Liver (tissue), 9 donors: ENCODE measurements around the gene ZDBF2. TPM values are rescaled to one million over a fixed set of nuclear protein-coding genes. Genes with fewer than 3 reads are reported as not detected.

Source experiments
- DNase-seq: peaks from one replicate; pipeline ENCODE4 v3.0.0-alpha.2; 2017; ENCODE audit warnings: low spot score
- H3K27ac ChIP-seq, 2 donors: one replicate each; pipeline ENCODE4 v1.7.0; 2013; ENCODE audit warnings: inconsistent platforms in 2 of 2, low read length in 2 of 2, control low read depth in 1 of 2, low read depth in 1 of 2, mild to moderate bottlenecking in 1 of 2
- H3K27me3 ChIP-seq, 4 donors: one replicate each; pipeline versions ENCODE4 v1.6.1 to v1.7.0; 2013; ENCODE audit warnings: low read length in 3 of 4, inconsistent platforms in 1 of 4, mild to moderate bottlenecking in 1 of 4, moderate library complexity in 1 of 4; ENCODE audit not compliant: control insufficient read depth in 4 of 4, insufficient read depth in 4 of 4
- H3K36me3 ChIP-seq, 4 donors: one replicate each; pipeline versions ENCODE4 v1.6.1 to v1.7.0; 2013; ENCODE audit warnings: low read length in 3 of 4, mild to moderate bottlenecking in 3 of 4, low read depth in 1 of 4, moderate library complexity in 1 of 4; ENCODE audit not compliant: control insufficient read depth in 4 of 4, insufficient read depth in 3 of 4
- H3K4me1 ChIP-seq, 4 donors: one replicate each; pipeline versions ENCODE4 v1.6.1 to v1.7.0; 2013; ENCODE audit warnings: low read length in 3 of 4, mild to moderate bottlenecking in 3 of 4, moderate library complexity in 1 of 4; ENCODE audit not compliant: control insufficient read depth in 4 of 4, insufficient read depth in 4 of 4
- H3K4me3 ChIP-seq, 3 donors: one replicate each; pipeline versions ENCODE4 v1.6.1 to v1.7.0; 2013; ENCODE audit warnings: low read length in 3 of 3, control low read depth in 1 of 3, low read depth in 1 of 3, mild to moderate bottlenecking in 1 of 3
- H3K9ac ChIP-seq, 2 donors: one replicate each; pipeline ENCODE4 v1.7.0; 2013; ENCODE audit warnings: low read length in 2 of 2, mild to moderate bottlenecking in 2 of 2, moderate library complexity in 2 of 2, control low read depth in 1 of 2, low read depth in 1 of 2
- H3K9me3 ChIP-seq, 4 donors: one replicate each; pipeline versions ENCODE4 v1.6.1 to v1.7.0; 2013; ENCODE audit warnings: low read length in 3 of 4; ENCODE audit not compliant: control insufficient read depth in 4 of 4
- CTCF ChIP-seq: fragments of 150-350 bp; IDR thresholded peaks from 2 replicates; pipeline ENCODE4 v1.5.1; 2017; ENCODE audit warnings: improper control_type of control experiment, low read depth, low read length; ENCODE audit not compliant: missing input control
- EGR1 ChIP-seq, 2 donors: IDR thresholded peaks; 2 replicates each; pipeline ENCODE4 v1.6.1; 2016 to 2018; ENCODE audit warnings: antibody characterized with exemption in 2 of 2, low read depth in 2 of 2
- FOXA1 ChIP-seq: IDR thresholded peaks from 2 replicates; pipeline ENCODE4 v1.6.1; 2016; ENCODE audit warnings: antibody characterized with exemption
- GABPA ChIP-seq, 2 donors: IDR thresholded peaks in 1 of 2; conservative IDR thresholded peaks in 1 of 2; 2 replicates each; pipeline ENCODE4 v1.6.1; 2016; ENCODE audit warnings: antibody characterized with exemption in 2 of 2, mild to moderate bottlenecking in 1 of 2, moderate library complexity in 1 of 2
- HNF4A ChIP-seq, 2 donors: conservative IDR thresholded peaks; 2 replicates each; pipeline ENCODE4 v1.6.1; 2016; ENCODE audit warnings: antibody characterized with exemption in 2 of 2, mild to moderate bottlenecking in 2 of 2
- HNF4G ChIP-seq: IDR thresholded peaks from 2 replicates; pipeline ENCODE4 v1.6.1; 2016; ENCODE audit warnings: antibody characterized with exemption
- JUND ChIP-seq, 2 donors: IDR thresholded peaks; 2 replicates each; pipeline ENCODE4 v1.6.1; 2016; ENCODE audit warnings: antibody characterized with exemption in 2 of 2
- NR2F2 ChIP-seq: IDR thresholded peaks from 2 replicates; pipeline ENCODE4 v1.6.1; 2016; ENCODE audit warnings: antibody characterized with exemption
- RAD21 ChIP-seq, 2 donors: IDR thresholded peaks; 2 replicates each; pipeline ENCODE4 v1.6.1; 2016; ENCODE audit warnings: antibody characterized with exemption in 2 of 2, mild to moderate bottlenecking in 2 of 2
- RXRA ChIP-seq, 2 donors: IDR thresholded peaks; 2 replicates each; pipeline ENCODE4 v1.6.1; 2017 to 2018; ENCODE audit warnings: antibody characterized with exemption in 2 of 2, mild to moderate bottlenecking in 1 of 2
- SP1 ChIP-seq: IDR thresholded peaks from 2 replicates; pipeline ENCODE4 v1.6.1; 2018; ENCODE audit warnings: antibody characterized with exemption, mild to moderate bottlenecking
- TAF1 ChIP-seq: conservative IDR thresholded peaks from 2 replicates; pipeline ENCODE4 v1.6.1; 2016; ENCODE audit warnings: antibody characterized with exemption, mild to moderate bottlenecking
- YY1 ChIP-seq: IDR thresholded peaks from 2 replicates; pipeline ENCODE4 v1.6.1; 2016; ENCODE audit warnings: antibody characterized with exemption, mild to moderate bottlenecking
- WGBS: extraction: QIAGEN DNeasy Blood & Tissue Kit; methylation state at CpG from one replicate; pipeline ENCODE4 v1.1.7; 2013; 5-methylcytosine and 5-hydroxymethylcytosine counted together
- polyA plus RNA-seq, 2 donors: library from polyadenylated mRNA; stranded (reverse) in 1 of 2; unstranded in 1 of 2; fragments of 200-250 nt in 1 of 2; fragments of >200 nt in 1 of 2; fragmentation: Nextera tagmentation in 1 of 2; extraction: Ambion mirVana in 1 of 2; gene quantifications; one replicate each; pipeline versions ENCODE4 v1.2.1 to v1.2.3, GENCODE V29; 2013 to 2015
- total RNA-seq, 2 donors: library from RNA; depleted of rRNA; stranded (reverse); fragments of >200 nt; gene quantifications; one replicate each; pipeline ENCODE4 v1.2.3, GENCODE V29; 2014
- TF ChIP-seq, protein P1 (sequence below): IDR thresholded peaks from 2 replicates; pipeline ENCODE4 v1.6.1; 2016; ENCODE audit warnings: antibody characterized with exemption
- TF ChIP-seq, protein P2 (sequence below): IDR thresholded peaks from 2 replicates; pipeline ENCODE4 v1.6.1; 2016; ENCODE audit warnings: antibody characterized with exemption
- TF ChIP-seq, protein P3 (sequence below): IDR thresholded peaks from 2 replicates; pipeline ENCODE4 v1.6.1; 2016; ENCODE audit warnings: antibody characterized with exemption
- donor health status: healthy.
- donor health status: healthy.
- donor health status: healthy.
- donor health status: healthy.
- donor health status: healthy.

ZDBF2 gene
- total and polyA plus RNA-seq, 4 donors: 0.97 to 5.9 (median 1.9) TPM

DNA sequence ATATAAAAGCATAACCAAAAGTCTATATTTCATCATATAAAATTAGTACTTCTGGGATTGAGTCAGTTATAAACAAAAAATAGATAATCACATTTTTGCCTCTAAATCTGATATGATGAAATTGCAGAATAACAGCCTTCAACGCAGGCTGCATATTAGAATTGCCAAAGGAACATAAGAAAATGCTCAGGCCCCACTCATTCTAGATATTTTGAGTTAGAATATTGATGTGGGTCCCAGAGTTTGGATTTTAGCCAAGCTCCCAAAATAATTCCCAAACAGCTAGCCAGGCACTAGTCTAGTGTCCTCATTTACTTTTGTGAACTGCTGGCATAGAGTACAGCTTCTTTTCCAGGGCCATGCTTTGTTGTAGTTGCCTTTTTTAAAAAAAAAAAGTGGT lies 63.5 kb downstream of the ZDBF2 start:
- no peak overlapping the region for H3K9ac ChIP-seq
- H3K4me3 ChIP-seq: no peak overlapping the region
- WGBS: 71% methylated on average over 1 of the region's 1 CpG
- TF ChIP-seq HNF4A (conservative IDR thresholded peaks at IDR 0.05): no peak
- no peak for TF ChIP-seq HNF4G
- TF ChIP-seq JUND (IDR thresholded peaks at IDR 0.05): no peak
- TF ChIP-seq RXRA (IDR thresholded peaks at IDR 0.05): no peak
- TF ChIP-seq, protein P1, sequence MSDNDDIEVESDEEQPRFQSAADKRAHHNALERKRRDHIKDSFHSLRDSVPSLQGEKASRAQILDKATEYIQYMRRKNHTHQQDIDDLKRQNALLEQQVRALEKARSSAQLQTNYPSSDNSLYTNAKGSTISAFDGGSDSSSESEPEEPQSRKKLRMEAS: no peak
- no peak for TF ChIP-seq NR2F2
- no peak for TF ChIP-seq FOXA1
- TF ChIP-seq RAD21 (IDR thresholded peaks at IDR 0.05): no peak
- TF ChIP-seq, protein P2, sequence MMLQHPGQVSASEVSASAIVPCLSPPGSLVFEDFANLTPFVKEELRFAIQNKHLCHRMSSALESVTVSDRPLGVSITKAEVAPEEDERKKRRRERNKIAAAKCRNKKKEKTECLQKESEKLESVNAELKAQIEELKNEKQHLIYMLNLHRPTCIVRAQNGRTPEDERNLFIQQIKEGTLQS: no peak
- no peak for TF ChIP-seq GABPA (IDR thresholded peaks at IDR 0.05 in 1 of 2, conservative IDR thresholded peaks at IDR 0.05 in 1 of 2)
- TF ChIP-seq EGR1 (IDR thresholded peaks at IDR 0.05; ENCODE audit: low read depth in 2 of 2): no peak
- H3K27me3 ChIP-seq: no peaks in the 10 kb centered on the region
- no peak for DNase-seq
- H3K9me3 ChIP-seq: no peaks in the 10 kb centered on the region
- H3K4me1 ChIP-seq: no peaks in the 10 kb centered on the region
- H3K36me3 ChIP-seq: no peaks in the 10 kb centered on the region
- H3K27ac ChIP-seq: no peak overlapping the region

GRCh38 chr2:206341396-206341795 lies 66.9 kb downstream of the ZDBF2 start:
- H3K4me1 ChIP-seq: peaks cover 0 to 4% (median 0%) of the 10 kb centered on the region in 4 donors
- no peak overlapping the region for H3K9ac ChIP-seq
- no peaks in the 10 kb centered on the region for H3K27me3 ChIP-seq
- DNase-seq: no peak
- H3K9me3 ChIP-seq: no peaks in the 10 kb centered on the region
- WGBS: 77% methylated on average over 4 of the region's 4 CpGs
- H3K36me3 ChIP-seq: no peaks in the 10 kb centered on the region
- H3K27ac ChIP-seq: no peak overlapping the region
- TF ChIP-seq HNF4G: no peak
- TF ChIP-seq SP1: no peak
- TF ChIP-seq CTCF: no peak
- H3K4me3 ChIP-seq: no peak overlapping the region

GRCh38 chr2:206343144-206343543 lies 68.7 kb downstream of the ZDBF2 start:
- 61% methylated on average over 4 of the region's 4 CpGs for WGBS
- no peaks in the 10 kb centered on the region for H3K27me3 ChIP-seq
- DNase-seq: no peak
- no peak overlapping the region for H3K27ac ChIP-seq
- no peak overlapping the region for H3K4me3 ChIP-seq
- H3K9ac ChIP-seq: no peak overlapping the region
- TF ChIP-seq NR2F2 (no peak), YY1 (no peak)
- peaks cover 0 to 4% (median 0%) of the 10 kb centered on the region in 4 donors for H3K4me1 ChIP-seq
- H3K36me3 ChIP-seq: no peaks in the 10 kb centered on the region
- no peaks in the 10 kb centered on the region for H3K9me3 ChIP-seq

GRCh38 chr2:206343816-206344215 lies 69.4 kb downstream of the ZDBF2 start:
- Histone ChIP-seq H3K4me3 (no peak overlapping the region), H3K9ac (no peak overlapping the region), H3K9me3 (no peaks in the 10 kb centered on the region), H3K27me3 (no peaks in the 10 kb centered on the region), H3K36me3 (no peaks in the 10 kb centered on the region), H3K27ac (no peak overlapping the region), H3K4me1 (peaks cover 0 to 4% (median 0%) of the 10 kb centered on the region in 4 donors)
- TF ChIP-seq, protein P2: no peak
- TF ChIP-seq, protein P3, sequence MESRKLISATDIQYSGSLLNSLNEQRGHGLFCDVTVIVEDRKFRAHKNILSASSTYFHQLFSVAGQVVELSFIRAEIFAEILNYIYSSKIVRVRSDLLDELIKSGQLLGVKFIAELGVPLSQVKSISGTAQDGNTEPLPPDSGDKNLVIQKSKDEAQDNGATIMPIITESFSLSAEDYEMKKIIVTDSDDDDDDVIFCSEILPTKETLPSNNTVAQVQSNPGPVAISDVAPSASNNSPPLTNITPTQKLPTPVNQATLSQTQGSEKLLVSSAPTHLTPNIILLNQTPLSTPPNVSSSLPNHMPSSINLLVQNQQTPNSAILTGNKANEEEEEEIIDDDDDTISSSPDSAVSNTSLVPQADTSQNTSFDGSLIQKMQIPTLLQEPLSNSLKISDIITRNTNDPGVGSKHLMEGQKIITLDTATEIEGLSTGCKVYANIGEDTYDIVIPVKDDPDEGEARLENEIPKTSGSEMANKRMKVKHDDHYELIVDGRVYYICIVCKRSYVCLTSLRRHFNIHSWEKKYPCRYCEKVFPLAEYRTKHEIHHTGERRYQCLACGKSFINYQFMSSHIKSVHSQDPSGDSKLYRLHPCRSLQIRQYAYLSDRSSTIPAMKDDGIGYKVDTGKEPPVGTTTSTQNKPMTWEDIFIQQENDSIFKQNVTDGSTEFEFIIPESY: no peak
- TF ChIP-seq GABPA (IDR thresholded peaks at IDR 0.05 in 1 of 2, conservative IDR thresholded peaks at IDR 0.05 in 1 of 2): no peak
- TF ChIP-seq TAF1: no peak
- no peak for TF ChIP-seq CTCF
- TF ChIP-seq FOXA1: no peak
- TF ChIP-seq NR2F2: no peak
- TF ChIP-seq YY1: no peak
- WGBS: 32% methylated on average over 1 of the region's 1 CpG
- DNase-seq: no peak
